OCI-M2 (cell line): ENCODE data around the gene CACNB2.

Source experiments
- DNase-seq: peaks from one replicate; lab custom pipeline; 2025; ENCODE audit not compliant: unreplicated experiment; lab: John Stamatoyannopoulos, UW

Gene CACNB2

DNA sequence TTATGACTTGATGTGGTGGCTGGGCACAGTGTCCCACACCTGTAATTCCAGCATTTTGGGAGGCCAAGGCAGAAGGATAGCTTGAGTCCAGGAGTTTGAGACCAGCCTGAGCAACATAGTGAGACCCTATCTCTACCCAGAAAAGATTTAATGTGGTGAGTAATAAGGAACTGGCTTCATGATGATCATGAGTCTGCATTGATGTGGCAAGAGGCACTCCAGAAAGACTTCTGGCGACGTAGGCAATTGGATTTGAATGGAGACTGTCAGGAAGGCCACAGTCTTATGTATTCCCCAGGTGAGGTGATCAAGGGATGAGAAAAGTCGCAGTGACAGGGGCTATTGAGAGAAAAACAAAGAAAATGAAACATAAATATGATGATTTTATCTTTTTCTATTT lies 138.0 kb downstream of the CACNB2 start:
- DNase-seq, result no peak

- no peak for DNase-seq
Observed at GRCh38 chr10:18279173-18279572, 138.9 kb downstream of the CACNB2 start.

DNA sequence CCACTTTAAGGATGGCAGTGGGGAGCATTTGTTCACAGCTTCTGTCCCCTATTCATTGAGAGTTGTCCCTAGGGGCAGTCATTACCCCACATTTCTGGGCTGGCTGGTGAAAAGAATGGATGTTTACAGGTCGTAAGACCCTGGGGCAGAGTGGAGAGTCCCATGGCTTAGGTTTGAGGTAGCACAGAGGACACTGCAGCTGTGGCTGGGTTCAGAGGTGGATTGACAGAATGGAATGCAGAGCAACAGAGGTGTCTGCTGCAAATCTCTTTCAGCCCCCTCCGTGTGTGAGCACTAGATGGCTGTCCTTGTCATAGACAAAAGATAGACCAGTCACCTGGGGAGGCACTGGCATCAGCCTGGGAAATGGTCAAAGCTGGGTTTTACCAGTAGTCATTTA lies 141.9 kb downstream of the CACNB2 start:
- no peak for DNase-seq

GRCh38 chr10:18290651-18291313 lies 150.6 kb downstream of the CACNB2 start:
- no peak for DNase-seq

DNA sequence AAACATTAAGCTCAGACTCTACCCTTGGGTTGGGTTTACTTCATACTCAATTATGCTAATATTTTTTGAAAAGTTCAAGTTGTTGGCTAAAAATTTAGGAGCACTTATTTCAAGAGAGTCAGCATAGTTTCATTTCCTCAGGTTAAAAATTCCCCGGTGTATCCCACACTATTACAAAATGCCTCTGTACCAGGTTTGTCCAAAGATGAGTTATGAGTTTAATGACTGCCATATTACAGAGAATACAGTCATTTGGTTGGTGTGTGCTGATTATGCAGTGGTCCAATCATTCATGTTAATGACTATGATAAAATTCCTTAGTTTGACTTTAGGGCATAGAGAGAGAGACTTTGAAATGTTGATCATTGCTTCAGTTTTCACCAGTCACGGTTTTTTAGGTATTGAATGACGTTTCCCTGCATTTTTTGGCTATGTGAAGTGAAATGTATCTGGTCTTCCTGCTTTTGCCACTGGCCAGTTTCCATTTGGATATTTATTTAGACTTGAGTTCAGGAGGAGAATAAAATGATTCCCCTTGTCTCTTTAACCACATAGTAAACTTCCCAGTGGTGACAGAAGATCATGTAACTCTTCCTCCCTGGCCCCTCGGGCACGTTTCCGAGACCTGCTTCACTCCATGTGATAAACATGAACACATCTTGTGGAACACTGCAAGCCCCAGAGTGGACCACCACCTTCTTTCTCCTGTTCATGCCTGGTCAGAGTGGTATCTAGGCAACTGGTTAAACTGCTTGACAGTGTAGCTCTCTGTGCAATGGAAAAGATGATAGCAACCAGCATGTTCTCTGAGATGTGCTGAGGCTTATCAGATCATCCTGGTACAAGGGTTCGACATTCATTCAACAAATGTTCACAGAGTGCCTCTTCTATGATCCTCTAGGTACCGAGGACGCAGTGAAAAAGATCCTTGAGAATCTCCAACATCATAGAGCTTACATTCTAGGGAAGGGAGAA lies 153.6 kb downstream of the CACNB2 start:
- DNase-seq, result no peak

GRCh38 chr10:18294633-18295032 lies 154.4 kb downstream of the CACNB2 start:
- no peak for DNase-seq

GRCh38 chr10:18297659-18298058 lies 157.4 kb downstream of the CACNB2 start:
- no peak for DNase-seq

- DNase-seq, result no peak
Observed at GRCh38 chr10:18298256-18298655, 158.0 kb downstream of the CACNB2 start.

DNA sequence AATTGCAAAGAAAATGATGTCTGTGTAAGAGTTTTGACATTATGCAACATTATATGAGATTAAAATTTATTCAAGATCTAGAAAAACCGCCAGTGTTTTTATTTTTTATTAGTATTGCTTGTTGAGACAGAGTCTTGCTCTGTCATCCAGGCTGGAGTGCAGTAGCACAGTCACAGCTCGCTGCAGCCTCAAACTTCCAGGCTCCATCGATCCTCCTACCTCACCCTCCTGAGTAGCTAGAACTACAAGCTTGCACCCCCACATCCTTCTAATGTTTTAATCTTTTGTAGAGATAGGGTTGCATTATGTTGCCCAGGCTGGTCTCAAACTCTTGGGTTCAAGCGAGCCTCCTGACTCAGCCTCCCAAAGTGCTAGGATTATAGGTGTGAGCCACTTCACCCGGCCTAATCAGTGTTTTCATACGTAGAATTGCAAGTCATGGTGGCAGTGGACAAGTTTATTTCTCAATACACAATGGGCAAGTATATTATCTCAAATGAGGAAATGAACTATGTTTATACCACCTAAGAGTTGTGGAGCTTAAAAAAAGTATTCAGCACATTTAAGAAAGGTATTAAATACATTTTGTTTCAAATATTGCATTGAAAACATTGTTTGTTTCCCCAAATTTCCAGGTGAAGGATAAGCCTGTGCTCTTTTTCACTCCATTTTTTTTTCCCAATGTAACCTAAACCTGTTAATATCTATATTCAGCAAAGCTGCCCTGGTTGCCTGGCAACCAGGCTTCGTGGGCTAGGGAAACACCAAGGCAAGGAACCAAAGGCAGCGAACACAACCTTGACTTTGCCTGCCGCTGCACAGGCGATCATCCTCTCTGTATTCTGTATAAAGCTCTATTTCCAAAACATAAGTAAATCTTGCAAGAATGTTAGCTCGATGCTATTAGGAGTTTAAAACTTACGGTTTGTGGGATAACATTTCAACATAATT lies 163.9 kb downstream of the CACNB2 start:
- DNase-seq, result no peak

- DNase-seq, result no peak
Observed at GRCh38 chr10:18306031-18306430, 165.8 kb downstream of the CACNB2 start.

DNA sequence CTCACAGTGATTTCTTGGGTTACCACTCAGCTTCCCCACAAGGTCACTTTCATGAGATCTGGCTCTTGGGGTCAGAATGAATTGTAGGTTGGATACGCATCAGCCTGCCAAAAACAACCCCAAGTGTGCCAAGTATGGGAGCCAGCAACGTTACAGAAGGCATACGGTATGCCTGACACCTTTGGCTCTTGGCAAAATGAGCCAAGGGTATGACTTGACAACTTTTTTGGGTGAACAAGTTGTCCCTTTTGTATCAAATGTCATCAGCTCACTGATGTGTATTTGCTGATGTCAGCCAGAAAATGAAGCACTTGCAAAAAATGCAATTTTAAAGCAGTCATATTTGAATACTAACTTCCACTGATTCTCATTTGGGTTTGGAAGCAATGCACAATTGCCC lies 168.4 kb downstream of the CACNB2 start:
- DNase-seq, result no peak

DNA sequence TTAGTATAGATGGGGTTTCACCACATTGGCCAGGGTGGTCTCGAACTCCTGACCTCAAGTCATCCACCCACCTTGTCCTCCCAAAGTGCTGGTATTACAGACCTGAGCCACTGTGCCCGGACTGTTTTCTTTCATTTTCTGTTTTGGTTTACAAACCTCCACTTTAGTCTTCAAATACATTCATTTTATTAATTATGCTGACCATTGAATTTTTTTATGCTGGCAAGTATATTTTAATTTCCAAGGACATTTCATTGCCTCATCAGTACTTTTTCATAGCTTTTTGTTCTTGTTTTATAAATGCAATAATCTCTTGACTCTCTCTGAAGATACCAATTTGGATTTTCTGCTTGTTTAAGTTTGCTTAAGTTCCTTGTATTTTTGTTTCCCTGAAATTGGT lies 170.5 kb downstream of the CACNB2 start:
- DNase-seq, result no peak

DNA sequence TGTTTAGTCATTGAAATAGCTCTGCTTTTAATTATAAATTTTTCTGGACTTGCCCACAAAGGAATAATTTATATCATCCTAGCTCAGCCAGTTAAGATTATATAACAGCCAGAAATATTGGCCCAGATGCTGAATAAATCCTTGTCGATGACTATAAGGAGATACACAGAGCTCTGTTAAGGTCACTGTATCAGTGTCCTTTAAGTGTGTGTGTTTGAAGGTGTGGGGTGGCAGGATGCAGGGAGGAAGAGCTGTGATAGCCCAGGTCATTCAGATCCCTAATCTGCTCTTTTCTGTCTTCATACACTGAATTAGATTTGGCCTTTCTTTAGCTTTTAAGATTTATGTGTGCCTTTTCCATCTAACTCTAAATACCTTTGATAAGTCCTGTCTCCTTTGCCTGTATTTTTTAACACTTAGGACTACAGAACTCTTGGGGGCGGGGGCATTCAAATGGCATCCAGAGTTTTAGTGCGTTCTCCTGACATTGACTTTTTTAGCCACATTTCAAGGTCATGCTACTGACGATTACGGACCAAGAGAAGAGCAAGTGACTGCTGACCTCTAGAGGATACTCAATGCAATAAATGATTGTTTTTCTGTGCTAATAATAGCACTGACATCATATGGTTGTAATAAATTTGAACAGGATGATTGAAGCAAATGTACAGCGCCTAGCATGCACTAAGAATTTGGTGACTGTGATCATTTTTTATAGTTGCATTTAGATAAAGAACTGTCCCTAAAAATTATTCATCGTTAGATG lies 172.3 kb downstream of the CACNB2 start:
- DNase-seq, result no peak

GRCh38 chr10:18313140-18313530 lies 172.9 kb downstream of the CACNB2 start:
- no peak for DNase-seq

GRCh38 chr10:18313626-18314025 lies 173.4 kb downstream of the CACNB2 start:
- DNase-seq, result no peak

DNA sequence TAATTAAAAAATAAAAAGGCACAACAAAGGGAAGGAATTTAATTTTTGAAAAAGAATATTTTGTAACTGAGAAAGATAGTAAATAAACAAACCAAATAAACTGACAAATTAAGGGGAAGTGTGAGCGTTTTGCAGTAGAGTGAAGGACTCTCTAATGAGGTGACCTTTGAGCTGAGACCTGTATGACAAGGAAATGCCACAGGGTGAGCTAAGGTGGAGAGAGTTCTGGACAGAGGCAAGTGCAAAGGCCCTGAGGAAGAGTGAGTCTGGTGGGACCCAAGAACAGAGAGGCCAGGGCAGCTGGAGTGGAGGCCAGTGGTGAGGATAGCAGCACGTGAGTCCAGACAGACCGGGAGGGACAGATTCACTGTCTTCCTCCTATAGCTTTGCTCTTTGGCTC lies 179.4 kb downstream of the CACNB2 start:
- no peak for DNase-seq

DNA sequence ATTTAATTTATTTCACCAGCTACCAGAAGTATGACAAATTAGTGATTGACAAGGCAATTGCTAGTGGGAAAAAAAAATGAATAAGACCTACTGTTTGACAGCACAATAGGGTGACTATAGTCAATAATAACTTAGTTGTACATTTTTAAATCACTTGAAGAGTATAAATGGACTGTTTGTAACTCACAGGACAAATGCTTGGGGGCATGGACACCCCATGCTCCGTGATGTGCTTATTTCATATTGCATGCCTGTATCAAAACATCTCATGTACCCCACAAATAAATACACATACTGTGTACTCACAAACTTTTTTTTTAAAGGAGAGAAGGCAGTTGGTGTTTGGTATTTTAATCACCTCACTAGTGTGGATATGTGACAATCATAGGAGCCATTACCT lies 181.1 kb downstream of the CACNB2 start:
- no peak for DNase-seq

- DNase-seq, result no peak
Observed at GRCh38 chr10:18323916-18324315, 183.7 kb downstream of the CACNB2 start.

DNA sequence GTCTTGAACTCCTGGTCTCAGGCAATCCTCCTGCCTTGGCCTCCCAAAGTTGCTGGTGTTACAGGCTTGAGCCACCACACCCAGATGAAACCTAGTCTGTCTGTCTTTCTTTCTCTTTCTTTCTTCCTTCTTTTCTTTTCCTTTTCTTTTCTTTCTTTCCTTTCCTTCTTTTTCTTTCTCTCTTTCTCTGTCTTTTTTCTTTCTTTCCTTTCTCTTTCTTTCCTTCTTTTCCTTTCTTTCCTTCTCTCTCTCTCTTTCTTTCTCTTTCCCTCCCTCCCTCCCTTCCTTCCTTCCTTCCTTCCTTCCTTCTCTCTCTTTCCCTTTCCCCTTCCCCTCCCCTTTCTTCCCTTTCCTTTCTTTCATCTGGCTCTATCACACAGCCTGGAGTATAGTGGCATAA lies 185.2 kb downstream of the CACNB2 start:
- DNase-seq, result no peak

DNA sequence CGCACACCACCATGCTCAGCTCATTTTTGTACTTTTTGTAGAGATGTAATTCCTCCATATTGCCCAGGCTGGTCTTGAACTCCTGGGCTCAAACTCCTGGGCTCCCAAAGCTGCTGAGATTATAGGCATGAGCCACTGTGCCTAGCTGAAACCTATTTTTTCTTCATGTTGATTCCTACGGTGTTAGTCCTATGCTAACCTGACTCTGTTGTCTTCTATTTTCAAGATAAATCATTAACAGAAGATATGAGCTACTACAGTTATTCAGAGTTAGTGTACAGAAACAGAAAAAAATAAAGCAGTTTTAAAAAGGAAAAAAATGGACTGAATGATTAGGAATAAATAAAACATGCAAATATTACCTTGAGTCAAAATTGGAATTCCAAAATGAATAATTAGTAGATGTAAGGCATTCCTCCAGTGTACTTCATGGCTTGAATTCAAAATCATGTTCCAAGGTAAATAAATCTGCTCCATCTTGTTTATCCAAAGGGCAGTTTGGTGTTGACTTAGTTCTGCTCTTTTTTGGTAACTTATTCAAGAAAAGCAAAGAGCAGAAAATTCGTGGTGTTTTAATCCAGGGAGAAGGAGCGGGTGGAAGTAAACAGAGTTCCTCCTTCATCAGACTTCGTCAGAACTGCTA lies 185.8 kb downstream of the CACNB2 start:
- DNase-seq, result no peak
